ENCODE data around the gene TAB2.

TAB2 gene

DNA sequence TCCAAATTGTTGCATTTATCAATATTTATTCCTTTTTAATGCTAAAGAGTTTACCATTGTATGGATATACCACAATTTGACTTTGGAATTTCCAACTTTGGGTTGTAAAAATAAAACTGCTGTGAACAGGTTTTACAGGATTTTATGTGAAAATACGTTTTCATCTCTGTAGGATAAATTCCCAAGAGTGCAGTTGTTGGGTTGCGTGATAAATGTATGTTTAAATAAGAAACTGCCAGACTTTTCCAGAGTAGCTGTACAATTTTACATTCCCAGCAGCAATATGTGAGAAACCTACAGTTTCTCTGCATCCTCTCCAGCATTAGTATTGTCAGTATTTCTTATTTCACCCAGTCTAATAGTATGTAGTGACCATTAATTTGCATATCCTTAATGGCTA is 12.6 kb downstream of the TAB2 start:
- TF ChIP-seq, protein P1, sequence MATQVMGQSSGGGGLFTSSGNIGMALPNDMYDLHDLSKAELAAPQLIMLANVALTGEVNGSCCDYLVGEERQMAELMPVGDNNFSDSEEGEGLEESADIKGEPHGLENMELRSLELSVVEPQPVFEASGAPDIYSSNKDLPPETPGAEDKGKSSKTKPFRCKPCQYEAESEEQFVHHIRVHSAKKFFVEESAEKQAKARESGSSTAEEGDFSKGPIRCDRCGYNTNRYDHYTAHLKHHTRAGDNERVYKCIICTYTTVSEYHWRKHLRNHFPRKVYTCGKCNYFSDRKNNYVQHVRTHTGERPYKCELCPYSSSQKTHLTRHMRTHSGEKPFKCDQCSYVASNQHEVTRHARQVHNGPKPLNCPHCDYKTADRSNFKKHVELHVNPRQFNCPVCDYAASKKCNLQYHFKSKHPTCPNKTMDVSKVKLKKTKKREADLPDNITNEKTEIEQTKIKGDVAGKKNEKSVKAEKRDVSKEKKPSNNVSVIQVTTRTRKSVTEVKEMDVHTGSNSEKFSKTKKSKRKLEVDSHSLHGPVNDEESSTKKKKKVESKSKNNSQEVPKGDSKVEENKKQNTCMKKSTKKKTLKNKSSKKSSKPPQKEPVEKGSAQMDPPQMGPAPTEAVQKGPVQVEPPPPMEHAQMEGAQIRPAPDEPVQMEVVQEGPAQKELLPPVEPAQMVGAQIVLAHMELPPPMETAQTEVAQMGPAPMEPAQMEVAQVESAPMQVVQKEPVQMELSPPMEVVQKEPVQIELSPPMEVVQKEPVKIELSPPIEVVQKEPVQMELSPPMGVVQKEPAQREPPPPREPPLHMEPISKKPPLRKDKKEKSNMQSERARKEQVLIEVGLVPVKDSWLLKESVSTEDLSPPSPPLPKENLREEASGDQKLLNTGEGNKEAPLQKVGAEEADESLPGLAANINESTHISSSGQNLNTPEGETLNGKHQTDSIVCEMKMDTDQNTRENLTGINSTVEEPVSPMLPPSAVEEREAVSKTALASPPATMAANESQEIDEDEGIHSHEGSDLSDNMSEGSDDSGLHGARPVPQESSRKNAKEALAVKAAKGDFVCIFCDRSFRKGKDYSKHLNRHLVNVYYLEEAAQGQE (IDR thresholded peaks at IDR 0.05; ENCODE audit: low read depth), result no peak
- TF ChIP-seq RAD21 (IDR thresholded peaks at IDR 0.05; ENCODE audit: low read depth), result no peak
- TF ChIP-seq CEBPB (IDR thresholded peaks at IDR 0.05), result no peak
- no peak for TF ChIP-seq TAF1 (IDR thresholded peaks at IDR 0.05; ENCODE audit: low read depth)
- TF ChIP-seq, protein P2, sequence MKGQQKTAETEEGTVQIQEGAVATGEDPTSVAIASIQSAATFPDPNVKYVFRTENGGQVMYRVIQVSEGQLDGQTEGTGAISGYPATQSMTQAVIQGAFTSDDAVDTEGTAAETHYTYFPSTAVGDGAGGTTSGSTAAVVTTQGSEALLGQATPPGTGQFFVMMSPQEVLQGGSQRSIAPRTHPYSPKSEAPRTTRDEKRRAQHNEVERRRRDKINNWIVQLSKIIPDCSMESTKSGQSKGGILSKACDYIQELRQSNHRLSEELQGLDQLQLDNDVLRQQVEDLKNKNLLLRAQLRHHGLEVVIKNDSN (IDR thresholded peaks at IDR 0.05), result no peak
- TF ChIP-seq YY1 (IDR thresholded peaks at IDR 0.05; ENCODE audit: low read depth), result no peak
- no peak for TF ChIP-seq EGR1 (IDR thresholded peaks at IDR 0.05)
- TF ChIP-seq EP300 (IDR thresholded peaks at IDR 0.05; ENCODE audit: borderline replicate concordance), result no peak

DNA sequence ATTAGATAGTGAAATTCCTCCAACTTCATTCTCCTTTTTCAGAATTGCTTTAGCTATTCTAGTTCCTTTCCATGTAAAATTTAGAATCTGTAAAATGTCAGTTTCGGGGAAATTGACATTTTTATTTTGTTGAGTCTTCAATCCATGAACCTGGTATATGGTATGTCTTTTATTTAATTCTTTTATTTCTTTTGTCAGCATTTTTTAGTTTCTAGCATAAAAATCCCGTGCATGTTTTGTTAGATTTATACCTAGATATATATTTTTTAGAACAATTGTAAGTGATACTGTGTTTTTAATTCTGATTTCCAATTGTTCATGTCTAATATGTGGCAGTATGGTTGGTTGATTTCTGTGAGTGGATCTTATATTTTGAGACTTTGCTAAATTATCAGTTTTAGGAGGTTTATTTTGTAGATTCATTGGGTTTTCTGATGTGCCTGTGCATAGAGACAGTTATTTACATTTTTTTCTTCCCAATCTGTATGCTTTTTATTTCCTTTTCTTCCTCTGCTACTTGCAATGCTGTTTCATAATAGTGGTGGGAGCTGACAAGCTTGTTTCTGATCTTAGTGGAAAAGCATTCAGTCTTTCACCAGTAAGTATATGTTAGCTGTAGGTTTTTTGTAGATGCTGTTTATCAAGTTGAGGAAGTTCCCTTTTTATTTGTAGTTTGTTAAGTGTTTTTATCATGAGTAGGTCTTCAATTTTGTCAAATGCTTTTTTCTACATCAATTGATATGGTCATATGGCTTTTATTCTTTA is 13.7 kb downstream of the TAB2 start:
- TF ChIP-seq CEBPB (IDR thresholded peaks at IDR 0.05), result no peak
- TF ChIP-seq, protein P1 (IDR thresholded peaks at IDR 0.05; ENCODE audit: low read depth), result no peak
- TF ChIP-seq TAF1 (IDR thresholded peaks at IDR 0.05; ENCODE audit: low read depth), result no peak
- no peak for TF ChIP-seq NFIC (IDR thresholded peaks at IDR 0.05)
- TF ChIP-seq, protein P2 (IDR thresholded peaks at IDR 0.05), result no peak
- TF ChIP-seq, protein P3, sequence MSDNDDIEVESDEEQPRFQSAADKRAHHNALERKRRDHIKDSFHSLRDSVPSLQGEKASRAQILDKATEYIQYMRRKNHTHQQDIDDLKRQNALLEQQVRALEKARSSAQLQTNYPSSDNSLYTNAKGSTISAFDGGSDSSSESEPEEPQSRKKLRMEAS (IDR thresholded peaks at IDR 0.05), result no peak
- TF ChIP-seq TCF12 (IDR thresholded peaks at IDR 0.05; ENCODE audit: low read depth), result no peak
- TF ChIP-seq ZBTB7A (IDR thresholded peaks at IDR 0.05; ENCODE audit: low read depth), result no peak
- no peak for TF ChIP-seq RAD21 (IDR thresholded peaks at IDR 0.05; ENCODE audit: low read depth)
- TF ChIP-seq YY1 (IDR thresholded peaks at IDR 0.05; ENCODE audit: low read depth), result no peak
- no peak for TF ChIP-seq TEAD4 (IDR thresholded peaks at IDR 0.05)
- TF ChIP-seq EP300 (IDR thresholded peaks at IDR 0.05; ENCODE audit: borderline replicate concordance), result no peak
- no peak for TF ChIP-seq CREB1 (IDR thresholded peaks at IDR 0.05; ENCODE audit: low read depth)
- no peak for TF ChIP-seq FOXM1 (IDR thresholded peaks at IDR 0.05; ENCODE audit: borderline replicate concordance, low read depth)
- TF ChIP-seq EGR1 (IDR thresholded peaks at IDR 0.05), result no peak

DNA sequence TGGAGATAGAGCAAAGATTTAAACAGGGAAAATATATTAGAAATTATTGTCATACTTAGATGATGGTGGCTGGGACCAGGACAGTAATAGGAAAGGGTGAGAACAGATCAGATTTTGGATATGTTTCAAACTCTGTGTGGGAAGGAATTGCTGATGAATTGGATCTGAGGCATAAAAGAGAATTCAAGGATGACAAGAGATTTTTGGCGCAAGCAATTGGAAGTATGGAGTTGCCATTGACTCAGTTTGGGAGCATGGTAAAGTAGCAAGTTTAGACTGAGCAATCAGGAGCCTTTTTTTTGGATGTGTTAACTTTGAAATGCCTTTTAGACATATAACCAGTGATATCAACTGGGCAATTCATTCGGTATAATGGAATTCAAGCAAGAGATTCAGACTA is 14.4 kb downstream of the TAB2 start:
- TF ChIP-seq NFIC (IDR thresholded peaks at IDR 0.05), result no peak
- no peak for TF ChIP-seq CREB1 (IDR thresholded peaks at IDR 0.05; ENCODE audit: low read depth)
- TF ChIP-seq TCF12 (IDR thresholded peaks at IDR 0.05; ENCODE audit: low read depth), result no peak
- no peak for TF ChIP-seq CEBPB (IDR thresholded peaks at IDR 0.05)
- TF ChIP-seq, protein P3 (IDR thresholded peaks at IDR 0.05), result no peak
- TF ChIP-seq FOXM1 (IDR thresholded peaks at IDR 0.05; ENCODE audit: borderline replicate concordance, low read depth), result no peak
- TF ChIP-seq ZBTB7A (IDR thresholded peaks at IDR 0.05; ENCODE audit: low read depth), result no peak
- no peak for TF ChIP-seq YY1 (IDR thresholded peaks at IDR 0.05; ENCODE audit: low read depth)
- TF ChIP-seq, protein P1 (IDR thresholded peaks at IDR 0.05; ENCODE audit: low read depth), result no peak
- no peak for TF ChIP-seq EP300 (IDR thresholded peaks at IDR 0.05; ENCODE audit: borderline replicate concordance)
- TF ChIP-seq EGR1 (IDR thresholded peaks at IDR 0.05), result no peak
- TF ChIP-seq RAD21 (IDR thresholded peaks at IDR 0.05; ENCODE audit: low read depth), result no peak
- TF ChIP-seq TAF1 (IDR thresholded peaks at IDR 0.05; ENCODE audit: low read depth), result no peak
- TF ChIP-seq, protein P2 (IDR thresholded peaks at IDR 0.05), result no peak

All from Ishikawa (cell line).